Aorta (tissue), 5 donors: ENCODE data around the gene ACAD11. TPM values are rescaled to one million over a fixed set of nuclear protein-coding genes. Genes with fewer than 3 reads are reported as not detected.
"Not testable (repeated sequence)": the region's sequence is repeated elsewhere in the genome, so short reads cannot be mapped to it uniquely, and the experiment has no call there.

ENCODE experiments used
- ATAC-seq: fragments of 200-7000 bp; cut with Tn5 transposase; one replicate; pipeline ENCODE4 v1.9.1; 2022; ENCODE audit warnings: moderate library complexity; ENCODE audit not compliant: low FRiP score
- DNase-seq, 2 donors: peaks; one replicate each; pipeline ENCODE4 v3.0.0-alpha.2; 2020
- H3K27ac ChIP-seq, 2 donors: one replicate each; pipeline ENCODE4 v1.5.1; 2013; ENCODE audit warnings: low read length in 2 of 2, mild to moderate bottlenecking in 2 of 2, moderate library complexity in 2 of 2, control low read depth in 1 of 2, inconsistent platforms in 1 of 2, low read depth in 1 of 2
- H3K27me3 ChIP-seq, 2 donors: one replicate each; pipeline ENCODE4 v1.6.1; 2013; ENCODE audit warnings: control low read depth in 1 of 2, low read length in 1 of 2, mild to moderate bottlenecking in 1 of 2, moderate library complexity in 1 of 2; ENCODE audit not compliant: insufficient read depth in 2 of 2, control insufficient read depth in 1 of 2
- H3K36me3 ChIP-seq, 2 donors: one replicate each; pipeline ENCODE4 v1.6.1; 2013; ENCODE audit warnings: control low read depth in 1 of 2, low read length in 1 of 2, mild to moderate bottlenecking in 1 of 2; ENCODE audit not compliant: insufficient read depth in 2 of 2, control insufficient read depth in 1 of 2
- H3K4me1 ChIP-seq, 2 donors: one replicate each; pipeline ENCODE4 v1.6.1; 2013; ENCODE audit warnings: low read length in 2 of 2, control low read depth in 1 of 2, mild to moderate bottlenecking in 1 of 2, moderate library complexity in 1 of 2; ENCODE audit not compliant: insufficient read depth in 2 of 2, control insufficient read depth in 1 of 2
- H3K4me3 ChIP-seq, 2 donors: one replicate each; pipeline ENCODE4 v1.5.1; 2013; ENCODE audit warnings: low read length in 2 of 2, control low read depth in 1 of 2, mild to moderate bottlenecking in 1 of 2
- H3K9me3 ChIP-seq: one replicate; pipeline ENCODE4 v1.6.1; 2013; ENCODE audit warnings: mild to moderate bottlenecking, low read length; ENCODE audit not compliant: control insufficient read depth
- WGBS, 2 donors: extraction: QIAGEN DNeasy Blood & Tissue Kit; methylation state at CpG; one replicate each; pipeline ENCODE4 v1.1.7; 2013; 5-methylcytosine and 5-hydroxymethylcytosine counted together
- intact Hi-C, 2 donors: fragments of 100-400 bp; cut with DNase I; formaldehyde crosslinking; loops; one replicate each; pipeline versions ENCODE4 v1.14.2 to v1.15.0; 2022
- polyA plus RNA-seq, 2 donors: library from polyadenylated mRNA; stranded (reverse); fragments of 200-250 nt; gene quantifications; one replicate each; pipeline ENCODE4 v1.2.3, GENCODE V29; 2013
- total RNA-seq, 2 donors: library from RNA; stranded (reverse); fragmentation: NEBNext Ultra II Directional; extraction: Animal tissue kit (Norgen Biotek cat#: 25700); gene quantifications; one replicate each; pipeline ENCODE4 v1.2.1, GENCODE V29; 2021
- donor health status: healthy with polysubstance abuse.
- donor health status: Bipolar disorder and iron deficiency.
- donor health status: DM: no; HTN: no; CAD: no.
- donor health status: DM: no; HTN: no; CAD: no.
- donor health status: DM: yes; HTN: yes; CAD: no.

ACAD11 gene
- total and polyA plus RNA-seq, 4 donors = 10.0 to 89.6 (median 42.2) TPM

DNA sequence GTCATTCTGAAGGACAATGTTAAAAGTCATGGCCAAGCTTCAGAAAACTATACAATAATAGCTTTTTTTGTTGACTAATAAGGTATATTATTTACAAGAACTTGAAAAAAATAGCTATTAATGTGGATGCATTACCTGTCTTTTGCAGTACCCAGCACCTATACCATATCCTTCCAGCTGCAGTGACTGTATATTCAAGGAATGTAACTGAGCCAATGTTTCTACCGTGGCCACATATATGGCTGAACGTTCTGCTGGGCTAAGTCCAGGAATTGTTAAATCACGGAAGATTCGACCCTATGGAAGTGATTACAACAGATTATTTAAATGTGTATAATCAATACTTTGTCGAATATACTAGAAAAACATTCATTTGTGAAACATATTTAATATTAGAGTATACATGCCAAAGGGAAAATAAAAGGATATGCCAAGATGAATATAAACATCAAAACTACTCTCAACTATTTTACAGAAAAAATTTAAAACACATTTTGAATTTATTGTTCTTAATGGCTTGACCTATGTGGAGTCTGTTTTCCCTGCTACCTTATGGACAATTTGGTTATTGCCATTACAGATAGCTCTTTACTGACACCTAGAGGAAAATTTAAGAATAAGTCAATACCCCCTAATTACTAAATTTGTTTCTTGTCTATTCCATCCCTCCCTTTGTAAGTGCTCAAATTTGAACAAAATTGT lies 17.6 kb downstream of the ACAD11 start:
- DNase-seq (no peak), ATAC-seq (peak; percentile 84)
- WGBS, 2 donors = 55 to 58% methylated on average over 5 of the region's 5 CpGs
- Histone ChIP-seq H3K27ac (no peak overlapping the region), H3K4me3 (no peak overlapping the region), H3K27me3 (no peaks in the 10 kb centered on the region), H3K4me1 (no peaks in the 10 kb centered on the region), H3K9me3 (no peaks in the 10 kb centered on the region), H3K36me3 (no peaks in the 10 kb centered on the region)
- intact Hi-C loops = loop anchor here (1.0 to 10.0 kb wide), 3 partner anchors 106 to 287 kb away; no protein-coding TSS in a partner anchor

DNA sequence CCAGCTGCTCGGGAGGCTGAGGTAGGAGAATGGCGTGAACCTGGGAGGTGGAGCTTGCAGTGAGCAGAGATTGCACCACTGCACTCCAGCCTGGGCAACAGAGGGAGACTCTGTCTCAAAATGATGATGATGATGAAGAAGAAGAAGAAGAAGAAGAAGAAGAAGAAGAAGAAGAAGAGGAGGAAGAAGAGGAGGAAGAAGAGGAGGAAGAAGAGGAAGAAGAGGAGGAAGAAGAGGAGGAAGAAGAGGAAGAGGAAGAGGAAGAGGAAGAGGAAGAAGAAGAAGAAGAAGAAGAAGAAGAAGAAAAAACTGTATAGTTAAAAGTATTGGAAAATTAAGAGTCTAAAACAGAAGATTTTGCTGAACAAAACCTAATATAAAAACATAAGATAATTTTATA lies 18.2 kb downstream of the ACAD11 start:
- not testable (repeated sequence) for H3K27me3 ChIP-seq, H3K9me3 ChIP-seq, H3K27ac ChIP-seq, H3K4me1 ChIP-seq, ATAC-seq, H3K4me3 ChIP-seq, H3K36me3 ChIP-seq, DNase-seq
- intact Hi-C loops = loop anchor here in 1 of 2 donors (10.0 kb wide), 1 partner anchor 287 kb away; no protein-coding TSS in a partner anchor
- WGBS, 2 donors = 85 to 90% methylated on average over 2 of the region's 2 CpGs

DNA sequence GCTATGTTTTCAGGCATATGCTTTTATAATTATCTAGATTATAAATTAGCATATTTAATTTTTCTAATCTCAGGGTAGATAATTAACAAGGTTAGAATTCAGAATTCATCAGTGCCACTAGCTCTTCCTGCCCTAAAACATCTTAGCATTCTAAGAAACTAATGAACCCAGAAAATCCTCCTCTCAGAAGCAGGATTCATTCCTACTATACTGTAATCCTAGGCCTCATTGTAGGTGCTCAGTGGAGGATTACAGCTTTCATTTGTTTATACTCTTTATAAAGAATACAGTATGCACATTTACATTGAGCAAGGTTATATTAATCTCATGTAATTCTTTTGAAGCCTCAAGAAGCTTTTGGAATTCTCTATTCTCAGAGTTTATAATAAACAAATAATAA lies 20.9 kb downstream of the ACAD11 start:
- Histone ChIP-seq H3K27ac (no peak overlapping the region), H3K36me3 (no peaks in the 10 kb centered on the region), H3K27me3 (no peaks in the 10 kb centered on the region), H3K4me3 (no peak overlapping the region), H3K4me1 (no peaks in the 10 kb centered on the region), H3K9me3 (no peaks in the 10 kb centered on the region)
- intact Hi-C loops = no loop called here
- no peak for ATAC-seq
- DNase-seq = no peak

DNA sequence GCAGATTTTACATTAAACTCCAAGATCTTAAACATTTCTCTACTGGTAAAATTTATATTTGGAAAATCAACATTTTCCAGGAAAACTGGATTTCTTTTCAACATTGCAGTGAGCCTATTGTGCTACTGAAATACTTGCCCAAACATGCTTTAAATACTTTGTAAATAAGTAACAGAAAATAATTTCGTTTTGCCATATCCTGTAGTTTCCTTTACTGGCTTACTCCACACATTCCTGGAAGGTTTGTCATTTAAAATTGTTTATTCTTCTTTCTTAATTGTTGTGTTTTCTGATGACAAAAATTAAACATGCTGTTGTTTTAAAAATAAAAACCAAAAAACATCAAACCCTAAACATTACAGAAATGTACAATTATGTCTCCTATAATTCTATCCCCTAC lies 22.0 kb downstream of the ACAD11 start:
- ATAC-seq (no peak), DNase-seq (no peak)
- H3K4me1 ChIP-seq = no peaks in the 10 kb centered on the region
- H3K9me3 ChIP-seq = no peaks in the 10 kb centered on the region
- H3K36me3 ChIP-seq = no peaks in the 10 kb centered on the region
- H3K27me3 ChIP-seq = no peaks in the 10 kb centered on the region
- H3K27ac ChIP-seq = no peak overlapping the region
- intact Hi-C loops = no loop called here
- WGBS, 2 donors = 8 to 13% methylated on average over 1 of the region's 1 CpG
- no peak overlapping the region for H3K4me3 ChIP-seq

DNA sequence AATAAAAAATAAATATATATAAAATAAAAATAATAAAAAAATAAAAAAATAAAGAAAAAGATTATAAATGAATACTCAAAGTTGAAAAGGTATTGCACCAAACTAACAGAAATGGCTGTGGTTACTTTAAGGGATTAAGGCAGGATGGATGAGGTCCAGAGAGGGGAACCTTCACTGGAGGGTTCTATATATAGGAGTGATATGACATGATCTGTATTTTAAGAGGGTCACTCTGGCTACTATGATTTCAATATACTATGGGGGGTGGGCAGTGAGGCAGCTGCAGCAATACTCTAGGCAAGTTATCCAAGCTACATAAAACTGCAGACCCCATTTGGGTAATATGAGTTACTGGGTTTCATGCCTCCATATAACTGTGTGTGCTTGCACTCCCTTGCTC lies 24.6 kb downstream of the ACAD11 start:
- no peaks in the 10 kb centered on the region for H3K4me1 ChIP-seq
- no peak overlapping the region for H3K4me3 ChIP-seq
- no peaks in the 10 kb centered on the region for H3K36me3 ChIP-seq
- ATAC-seq = no peak
- no peak overlapping the region for H3K27ac ChIP-seq
- no peaks in the 10 kb centered on the region for H3K9me3 ChIP-seq
- DNase-seq = no peak
- H3K27me3 ChIP-seq = no peaks in the 10 kb centered on the region
- intact Hi-C loops = no loop called here

DNA sequence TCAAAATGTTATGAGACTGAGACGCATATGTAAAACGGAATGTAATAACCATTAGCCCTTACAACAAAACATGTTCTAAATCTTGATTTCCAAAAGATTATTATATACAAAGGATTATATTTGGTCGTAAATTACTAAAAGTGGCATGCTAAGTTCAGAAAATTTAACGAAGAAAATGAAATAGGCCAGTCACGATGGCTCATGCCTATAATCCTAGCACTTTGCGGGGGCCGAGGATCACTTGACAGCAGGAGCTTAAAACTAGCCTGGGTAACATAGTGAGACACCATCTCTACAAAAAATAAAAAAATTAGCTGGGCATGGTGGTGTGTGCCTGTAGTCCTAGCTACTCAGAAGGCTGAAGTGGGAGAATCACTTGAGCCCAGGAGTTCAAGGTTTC lies 29.0 kb downstream of the ACAD11 start:
- H3K9me3 ChIP-seq = no peaks in the 10 kb centered on the region
- WGBS, 2 donors = 97 to 98% methylated on average over 7 of the region's 7 CpGs
- H3K4me1 ChIP-seq = no peaks in the 10 kb centered on the region
- H3K27me3 ChIP-seq = no peaks in the 10 kb centered on the region
- H3K27ac ChIP-seq = no peak overlapping the region
- DNase-seq = no peak
- intact Hi-C loops = no loop called here
- no peak overlapping the region for H3K4me3 ChIP-seq
- ATAC-seq = no peak
- H3K36me3 ChIP-seq = no peaks in the 10 kb centered on the region

DNA sequence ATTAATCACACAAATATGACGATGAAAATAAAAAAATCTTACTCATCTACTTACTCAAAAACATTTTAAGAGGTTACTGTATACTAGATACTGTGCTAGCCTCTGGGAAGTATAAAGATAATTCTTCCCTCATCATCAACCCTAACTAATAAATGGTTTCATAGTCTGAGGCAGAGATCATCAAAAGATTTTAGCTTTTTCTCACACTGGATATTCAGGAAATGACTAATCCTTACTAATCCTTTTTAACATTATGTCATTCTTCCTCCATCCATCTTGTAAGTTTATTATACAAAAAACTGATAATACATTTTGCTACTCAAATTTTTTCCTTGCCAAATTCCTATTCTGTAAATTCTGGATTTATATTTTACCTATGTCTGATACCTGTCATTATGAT lies 29.7 kb downstream of the ACAD11 start:
- Histone ChIP-seq H3K27ac (no peak overlapping the region), H3K27me3 (no peaks in the 10 kb centered on the region), H3K9me3 (no peaks in the 10 kb centered on the region), H3K4me1 (no peaks in the 10 kb centered on the region), H3K36me3 (no peaks in the 10 kb centered on the region), H3K4me3 (no peak overlapping the region)
- intact Hi-C loops = no loop called here
- 60 to 74% methylated on average over 1 of the region's 1 CpG for WGBS, 2 donors
- DNase-seq = no peak
- ATAC-seq = no peak

DNA sequence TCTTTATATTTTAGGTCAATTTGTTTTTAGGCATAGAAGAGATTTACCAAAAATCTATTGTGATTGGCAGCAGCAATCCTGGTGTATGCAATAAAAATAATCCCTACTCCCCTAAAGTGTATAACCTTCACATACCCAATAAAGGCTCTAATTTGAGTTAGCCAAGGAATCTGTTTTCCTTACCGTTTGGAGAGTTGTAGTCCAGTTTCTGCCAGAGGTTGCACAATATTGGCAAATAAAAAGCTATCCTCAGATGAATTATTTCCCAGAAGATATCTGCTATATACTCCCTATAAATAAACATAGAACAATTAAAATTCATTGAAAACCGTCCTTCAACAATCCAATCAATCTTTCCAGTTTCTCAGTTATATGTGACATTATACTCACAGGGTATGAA lies 31.5 kb downstream of the ACAD11 start:
- DNase-seq (no peak), ATAC-seq (no peak)
- Histone ChIP-seq H3K4me1 (no peaks in the 10 kb centered on the region), H3K4me3 (no peak overlapping the region), H3K27me3 (no peaks in the 10 kb centered on the region), H3K36me3 (no peaks in the 10 kb centered on the region), H3K9me3 (no peaks in the 10 kb centered on the region), H3K27ac (no peak overlapping the region)
- intact Hi-C loops = no loop called here
- 15 to 21% methylated on average over 2 of the region's 2 CpGs for WGBS, 2 donors

DNA sequence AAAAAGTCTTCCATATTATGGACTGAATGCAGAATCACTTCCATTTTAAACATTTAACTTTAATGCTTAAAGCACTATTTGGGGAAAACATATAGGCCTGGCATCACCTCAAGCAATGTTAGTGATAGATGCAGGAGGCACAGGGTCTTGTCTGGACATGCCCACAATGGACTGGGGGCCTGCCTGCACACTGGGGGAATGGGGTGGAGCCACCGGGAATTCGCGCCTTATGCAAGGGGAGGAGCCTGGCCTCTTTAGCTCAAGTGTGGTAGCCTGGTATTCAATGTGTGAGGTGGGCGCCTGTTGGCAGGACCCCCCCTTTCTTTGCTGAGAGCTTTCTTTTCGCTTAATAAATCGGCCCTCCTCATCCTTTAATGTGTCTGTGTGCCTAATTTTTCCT lies 32.7 kb downstream of the ACAD11 start:
- WGBS, 2 donors = 94 to 96% methylated on average over 6 of the region's 6 CpGs
- no peak for ATAC-seq
- no peak for DNase-seq
- Histone ChIP-seq H3K27ac (no peak overlapping the region), H3K4me1 (no peaks in the 10 kb centered on the region), H3K9me3 (no peaks in the 10 kb centered on the region), H3K27me3 (no peaks in the 10 kb centered on the region), H3K4me3 (no peak overlapping the region), H3K36me3 (no peaks in the 10 kb centered on the region)
- intact Hi-C loops = no loop called here
